HCT116 (cell line): ENCODE data around the gene MICALL2. TPM values are rescaled to one million over a fixed set of nuclear protein-coding genes. Genes with fewer than 3 reads are reported as not detected.

ENCODE experiments used
- ATAC-seq: fragments of 200-7000 bp; cut with Tn5 transposase; 2 replicates; pipeline ENCODE4 v1.9.1; 2020; ENCODE audit warnings: mild to moderate bottlenecking, moderate library complexity
- BruUV-seq: library from RNA; stranded (reverse); fragments of 400-500 nt; replicated peaks from 2 replicates; lab custom pipeline; 2021; lab: Mats Ljungman, UMichigan
- CTCF ChIA-PET: fragments of 300-600 bp; sonication (Branson Sonifier 250); formaldehyde crosslinking; loops from one replicate; lab custom pipeline; 2021; ENCODE audit warnings: antibody characterized with exemption; lab: Charles Lee
- POLR2A ChIA-PET: fragments of 300-600, 350-600 bp; sonication (Branson Sonifier 250); formaldehyde crosslinking; loops from one replicate; lab custom pipeline; 2021; ENCODE audit warnings: antibody characterized with exemption; lab: Charles Lee
- RAD21 ChIA-PET, 2 experiments: fragments of 300-600 bp; sonication (Branson Sonifier 250); formaldehyde crosslinking; loops; one replicate each; lab custom pipeline; 2023; ENCODE audit warnings: low total read pairs in 2 of 2; ENCODE audit not compliant: uncharacterized antibody in 2 of 2, unreplicated experiment in 2 of 2, low non-redundant PET in 1 of 2; lab: Charles Lee
- DNase-seq: peaks from one replicate; pipeline ENCODE4 v3.0.0-alpha.2; 2010; ENCODE audit warnings: low read depth, low spot score
- H2AFZ ChIP-seq: fragments of 200-600 bp; shearing (Covaris generic), sonication (generic); 2 replicates; pipeline ENCODE4 v1.6.1; 2017; ENCODE audit warnings: low read depth, mixed run types, mixed read lengths, antibody characterized with exemption, low read length; ENCODE audit not compliant: poor library complexity, severe bottlenecking
- H3K27ac ChIP-seq: 2 replicates; pipeline ENCODE4 v1.5.1; 2012; ENCODE audit warnings: low read depth, low read length
- H3K27me3 ChIP-seq: fragments of 200-600 bp; sonication (generic); 2 replicates; pipeline ENCODE4 v1.6.1; 2016; ENCODE audit warnings: mixed run types, low read length, mixed read lengths; ENCODE audit not compliant: insufficient read depth
- H3K36me3 ChIP-seq, 2 experiments: fragments of 200-500 bp in 1 of 2; fragments of 200-600 bp in 1 of 2; sonication (Bioruptor generic) in 1 of 2; sonication (generic) in 1 of 2; 2 replicates each; pipeline versions ENCODE4 v1.5.1 to v1.6.1; 2014 to 2016; ENCODE audit warnings: low read length in 2 of 2, inconsistent platforms in 1 of 2, mixed read lengths in 1 of 2, mixed run types in 1 of 2; ENCODE audit not compliant: insufficient read depth in 2 of 2, control insufficient read depth in 1 of 2
- H3K4me1 ChIP-seq, 2 experiments: fragments of 200-600 bp in 1 of 2; sonication (generic) in 1 of 2; 2 replicates each; pipeline versions ENCODE4 v1.5.1 to v1.6.1; 2012 to 2017; ENCODE audit warnings: low read length in 2 of 2, inconsistent platforms in 1 of 2, mild to moderate bottlenecking in 1 of 2, mixed read lengths in 1 of 2, mixed run types in 1 of 2, moderate library complexity in 1 of 2; ENCODE audit not compliant: insufficient read depth in 2 of 2, control insufficient read depth in 1 of 2
- H3K4me2 ChIP-seq: fragments of 200-600 bp; sonication (generic); 2 replicates; pipeline ENCODE4 v1.6.1; 2017; ENCODE audit warnings: mixed run types, low read length, mixed read lengths
- H3K4me3 ChIP-seq, 2 experiments: fragments of 200-600 bp in 1 of 2; sonication (generic) in 1 of 2; replicated peaks in 1 of 2; 2 replicates each; pipeline ENCODE4 v1.5.1; 2011 to 2016; ENCODE audit warnings: low read length in 2 of 2, control low read depth in 1 of 2, low read depth in 1 of 2, mild to moderate bottlenecking in 1 of 2, mixed read lengths in 1 of 2, mixed run types in 1 of 2
- H3K79me2 ChIP-seq: fragments of 200-600 bp; sonication (generic); 2 replicates; pipeline ENCODE4 v1.6.1; 2017; ENCODE audit warnings: mild to moderate bottlenecking, mixed run types, low read length, moderate library complexity, mixed read lengths; ENCODE audit not compliant: insufficient read depth
- H3K9ac ChIP-seq: fragments of 200-600 bp; sonication (generic); 2 replicates; pipeline ENCODE4 v1.6.1; 2016; ENCODE audit warnings: low read length, mixed read lengths
- H3K9me2 ChIP-seq: fragments of 200-600 bp; sonication (generic), shearing (Covaris generic); 2 replicates; pipeline ENCODE4 v1.6.1; 2017; ENCODE audit warnings: mixed run types, mild to moderate bottlenecking, moderate library complexity; ENCODE audit not compliant: insufficient read depth
- H3K9me3 ChIP-seq, 2 experiments: fragments of 200-500 bp in 1 of 2; fragments of 200-600 bp in 1 of 2; sonication (Bioruptor generic) in 1 of 2; sonication (generic) in 1 of 2; 2 replicates each; pipeline ENCODE4 v1.6.1; 2014 to 2017; ENCODE audit warnings: low read length in 2 of 2, mixed read lengths in 2 of 2, inconsistent platforms in 1 of 2, low read depth in 1 of 2, mild to moderate bottlenecking in 1 of 2, mixed run types in 1 of 2, moderate library complexity in 1 of 2; ENCODE audit not compliant: control insufficient read depth in 1 of 2, insufficient read depth in 1 of 2
- H4K20me1 ChIP-seq: fragments of 200-600 bp; sonication (generic), shearing (Covaris generic); 2 replicates; pipeline ENCODE4 v1.6.1; 2017; ENCODE audit warnings: mixed run types, mild to moderate bottlenecking, moderate library complexity; ENCODE audit not compliant: insufficient read depth
- ATF3 ChIP-seq: IDR thresholded peaks from 2 replicates; pipeline ENCODE4 v1.6.1; 2012
- CTCF ChIP-seq, 3 experiments: fragments of 200-600 bp in 1 of 3; sonication (generic) in 1 of 3; IDR thresholded peaks in 2 of 3; conservative IDR thresholded peaks in 1 of 3; 2 replicates each; pipeline ENCODE4 v1.5.1; 2012 to 2017; ENCODE audit warnings: low read depth in 2 of 3, low read length in 2 of 3, antibody characterized with exemption in 1 of 3, borderline replicate concordance in 1 of 3, control low read depth in 1 of 3, mild to moderate bottlenecking in 1 of 3, mixed read lengths in 1 of 3, mixed run types in 1 of 3, moderate library complexity in 1 of 3; ENCODE audit not compliant: insufficient read depth in 1 of 3
- EGR1 ChIP-seq: IDR thresholded peaks from 2 replicates; pipeline ENCODE4 v1.6.1; 2012; ENCODE audit warnings: low read depth
- ELF1 ChIP-seq: IDR thresholded peaks from 2 replicates; pipeline ENCODE4 v1.6.1; 2012; ENCODE audit warnings: low read depth, borderline replicate concordance
- POLR2AphosphoS5 ChIP-seq: IDR thresholded peaks from 2 replicates; pipeline ENCODE4 v1.6.1; 2011; ENCODE audit warnings: mild to moderate bottlenecking, low read depth, low read length, moderate library complexity
- RAD21 ChIP-seq: IDR thresholded peaks from 2 replicates; pipeline ENCODE4 v1.6.1; 2012; ENCODE audit warnings: low read depth, mild to moderate bottlenecking
- TCF7L2 ChIP-seq: IDR thresholded peaks from 2 replicates; pipeline ENCODE4 v1.7.0; 2011; ENCODE audit warnings: borderline replicate concordance, inconsistent platforms; ENCODE audit not compliant: insufficient read depth, insufficient read length; ENCODE audit errors: extremely low read depth
- YY1 ChIP-seq: IDR thresholded peaks from 2 replicates; pipeline ENCODE4 v1.6.1; 2011; ENCODE audit warnings: low read length, low read depth, moderate library complexity, mild to moderate bottlenecking; ENCODE audit not compliant: insufficient replicate concordance; ENCODE audit errors: extremely low read depth
- intact Hi-C: fragments of 100-400 bp; cut with micrococcal nuclease; formaldehyde crosslinking; loops from 2 replicates; pipeline ENCODE4 v1.10.0; 2022
- total RNA-seq: library from RNA; stranded (reverse); gene quantifications from one replicate; pipeline ENCODE4 v1.2.1, GENCODE V29; 2021; ENCODE audit not compliant: unreplicated experiment
- TF ChIP-seq, protein P1 (sequence below): IDR thresholded peaks from 2 replicates; pipeline ENCODE4 v1.6.1; 2012

MICALL2 gene
- total RNA-seq, 1 experiment from 2014 or later: 60.7 TPM

DNA sequence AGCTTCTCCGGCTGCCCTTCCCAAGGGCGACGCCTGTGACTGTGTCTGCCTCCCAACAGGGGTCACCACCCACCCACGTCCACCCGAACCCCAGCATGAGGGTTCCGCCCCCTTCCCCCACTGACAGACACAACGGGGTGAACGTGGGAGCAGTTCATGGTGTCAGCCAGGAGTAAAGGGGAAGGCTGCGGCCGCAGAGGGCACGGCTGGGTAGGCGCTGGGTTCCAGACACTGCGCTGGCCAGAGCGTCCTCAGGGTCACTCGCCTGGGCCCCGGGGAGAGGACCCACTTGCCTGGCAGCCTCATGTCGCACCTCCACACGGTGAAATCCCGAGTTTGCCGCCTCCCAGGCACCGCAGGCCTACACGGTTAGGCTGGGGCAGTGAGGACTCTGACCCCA lies 23.8 kb upstream of the MICALL2 start:
- H3K79me2 ChIP-seq: no peaks in the 10 kb centered on the region
- H3K4me2 ChIP-seq: no peak overlapping the region
- no peak overlapping the region for H3K27ac ChIP-seq
- H3K36me3 ChIP-seq: peaks cover 12 to 27% of the 10 kb centered on the region in 2 experiments; a peak in 3 of 4 replicates
- DNase-seq: no peak
- H4K20me1 ChIP-seq: no peaks in the 10 kb centered on the region
- no peaks in the 10 kb centered on the region for H3K9me2 ChIP-seq
- no peaks in the 10 kb centered on the region for H3K27me3 ChIP-seq
- BruUV-seq: no TSS peak
- CTCF ChIA-PET: no interaction called here
- no peak overlapping the region for H2AFZ ChIP-seq
- RAD21 ChIA-PET: no interaction called here
- POLR2A ChIA-PET: no interaction called here
- H3K9me3 ChIP-seq: no peaks in the 10 kb centered on the region
- TF ChIP-seq RAD21 (no peak), CTCF (IDR thresholded peaks at IDR 0.05 in 2 of 3, conservative IDR thresholded peaks at IDR 0.05 in 1 of 3; ENCODE audit: borderline replicate concordance in 1 of 3, insufficient read depth in 1 of 3, low read depth in 2 of 3, low read length in 2 of 3) (no peak), ELF1 (no peak), YY1 (no peak), POLR2AphosphoS5 (no peak), TCF7L2 (no peak)
- H3K9ac ChIP-seq: no peak overlapping the region
- intact Hi-C loops: no loop called here
- H3K4me3 ChIP-seq: no peak overlapping the region
- no peaks in the 10 kb centered on the region for H3K4me1 ChIP-seq
- no peak for ATAC-seq

DNA sequence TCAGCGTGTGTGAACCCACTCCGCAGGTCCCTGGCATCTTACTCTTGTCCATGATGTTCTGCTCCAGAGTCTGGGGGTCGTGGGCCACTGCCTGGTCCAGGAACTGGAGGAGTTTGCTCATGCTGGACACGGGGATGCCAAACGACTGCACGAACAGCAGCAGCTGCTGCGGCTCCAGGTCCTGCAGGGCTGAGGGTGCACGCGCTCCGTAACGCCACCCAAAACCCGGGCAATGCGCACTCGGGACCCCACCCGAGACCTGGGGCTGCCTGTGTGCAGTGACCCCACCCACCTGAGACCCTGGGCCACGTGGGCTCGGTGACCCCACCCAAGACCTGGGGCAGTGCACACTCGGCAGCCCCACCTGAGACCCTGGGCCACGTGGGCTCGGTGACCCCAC lies 22.0 kb upstream of the MICALL2 start:
- no peak for ATAC-seq

More for the DNA sequence above, 22.0 kb upstream of the MICALL2 start:
- Histone ChIP-seq H3K4me1 (no peaks in the 10 kb centered on the region), H4K20me1 (no peaks in the 10 kb centered on the region), H3K79me2 (no peaks in the 10 kb centered on the region), H3K27ac (no peak overlapping the region), H3K9me3 (no peaks in the 10 kb centered on the region), H3K9me2 (no peaks in the 10 kb centered on the region), H2AFZ (no peak overlapping the region), H3K9ac (no peak overlapping the region), H3K4me2 (no peak overlapping the region), H3K4me3 (no peak overlapping the region), H3K36me3 (peaks cover 7 to 35% of the 10 kb centered on the region in 2 experiments; a peak in 3 of 4 replicates), H3K27me3 (no peaks in the 10 kb centered on the region)
- DNase-seq: no peak
- POLR2A ChIA-PET: no interaction called here
- RAD21 ChIA-PET: no interaction called here
- no TSS peak for BruUV-seq
- CTCF ChIA-PET: no interaction called here
- intact Hi-C loops: no loop called here
- TF ChIP-seq ATF3: no peak
- TF ChIP-seq EGR1: no peak
- TF ChIP-seq, protein P1, sequence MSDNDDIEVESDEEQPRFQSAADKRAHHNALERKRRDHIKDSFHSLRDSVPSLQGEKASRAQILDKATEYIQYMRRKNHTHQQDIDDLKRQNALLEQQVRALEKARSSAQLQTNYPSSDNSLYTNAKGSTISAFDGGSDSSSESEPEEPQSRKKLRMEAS: no peak
